GM12872 (cell line): ENCODE results near the gene TRAPPC8.

Experiments
- TF ChIP-seq, protein P1 (sequence below): IDR thresholded peaks from 3 replicates; pipeline ENCODE4 v1.5.1; 2011; ENCODE audit warnings: low read depth, mild to moderate bottlenecking, low read length, moderate library complexity; ENCODE audit not compliant: insufficient read depth

TRAPPC8 gene

DNA sequence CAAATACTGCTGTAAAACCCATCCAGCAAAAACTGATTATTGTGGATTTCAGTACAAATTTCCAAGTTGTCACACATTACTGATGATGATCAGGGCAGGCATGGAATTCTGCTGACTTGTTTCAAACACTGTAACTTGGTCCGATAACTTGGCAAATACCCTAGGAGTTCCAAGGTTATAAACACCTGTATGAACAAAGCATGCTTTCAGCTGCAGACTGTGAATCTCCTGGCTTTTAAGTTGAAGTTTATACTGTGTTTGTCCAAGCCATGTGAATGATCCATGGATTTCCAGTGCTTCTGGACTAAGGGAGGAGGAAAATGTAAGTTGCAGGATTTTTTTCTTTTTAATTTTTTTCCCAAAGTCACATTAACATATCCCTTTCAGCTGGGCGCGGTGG is 112.2 kb downstream of the TRAPPC8 start:
- TF ChIP-seq, protein P1, sequence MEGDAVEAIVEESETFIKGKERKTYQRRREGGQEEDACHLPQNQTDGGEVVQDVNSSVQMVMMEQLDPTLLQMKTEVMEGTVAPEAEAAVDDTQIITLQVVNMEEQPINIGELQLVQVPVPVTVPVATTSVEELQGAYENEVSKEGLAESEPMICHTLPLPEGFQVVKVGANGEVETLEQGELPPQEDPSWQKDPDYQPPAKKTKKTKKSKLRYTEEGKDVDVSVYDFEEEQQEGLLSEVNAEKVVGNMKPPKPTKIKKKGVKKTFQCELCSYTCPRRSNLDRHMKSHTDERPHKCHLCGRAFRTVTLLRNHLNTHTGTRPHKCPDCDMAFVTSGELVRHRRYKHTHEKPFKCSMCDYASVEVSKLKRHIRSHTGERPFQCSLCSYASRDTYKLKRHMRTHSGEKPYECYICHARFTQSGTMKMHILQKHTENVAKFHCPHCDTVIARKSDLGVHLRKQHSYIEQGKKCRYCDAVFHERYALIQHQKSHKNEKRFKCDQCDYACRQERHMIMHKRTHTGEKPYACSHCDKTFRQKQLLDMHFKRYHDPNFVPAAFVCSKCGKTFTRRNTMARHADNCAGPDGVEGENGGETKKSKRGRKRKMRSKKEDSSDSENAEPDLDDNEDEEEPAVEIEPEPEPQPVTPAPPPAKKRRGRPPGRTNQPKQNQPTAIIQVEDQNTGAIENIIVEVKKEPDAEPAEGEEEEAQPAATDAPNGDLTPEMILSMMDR, result no peak

DNA sequence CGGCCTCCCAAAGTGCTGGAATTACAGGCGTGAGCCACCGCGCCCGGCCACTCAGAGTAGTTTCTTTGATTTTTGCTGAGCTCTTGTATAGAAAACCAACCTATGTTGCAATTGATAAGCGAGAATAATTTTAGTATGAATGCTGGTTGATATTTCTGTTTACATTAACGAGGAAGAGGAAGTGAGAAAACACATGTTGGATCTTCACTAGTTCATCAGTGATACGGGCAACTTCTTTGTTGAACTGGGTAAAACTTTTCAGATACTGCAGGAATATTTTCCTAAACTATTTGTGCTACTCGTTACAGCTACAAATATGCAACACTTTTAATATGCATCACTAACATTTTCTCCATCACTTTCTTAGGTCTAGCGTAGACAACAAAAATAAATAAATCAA is 114.3 kb downstream of the TRAPPC8 start:
- TF ChIP-seq, protein P1, result no peak

DNA sequence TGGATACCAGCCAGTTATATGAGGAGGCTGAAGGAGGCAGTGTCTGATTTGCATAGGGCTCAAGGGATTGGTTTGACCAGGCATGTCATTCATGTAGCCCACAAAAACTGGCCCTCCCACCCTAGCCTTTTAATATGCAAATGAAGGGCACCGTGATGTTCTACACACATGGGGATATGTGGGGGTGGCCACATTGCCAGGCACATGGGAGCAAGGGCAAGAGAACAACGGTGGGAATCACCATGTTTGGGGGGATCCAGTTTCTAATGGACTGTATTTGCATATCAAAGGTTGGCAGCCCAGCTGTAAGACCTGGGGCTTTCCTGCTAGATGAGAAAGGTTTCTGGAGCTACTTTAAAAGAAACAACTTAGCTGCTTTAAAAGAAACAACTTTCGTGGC is 117.2 kb downstream of the TRAPPC8 start:
- TF ChIP-seq, protein P1, result no peak

DNA sequence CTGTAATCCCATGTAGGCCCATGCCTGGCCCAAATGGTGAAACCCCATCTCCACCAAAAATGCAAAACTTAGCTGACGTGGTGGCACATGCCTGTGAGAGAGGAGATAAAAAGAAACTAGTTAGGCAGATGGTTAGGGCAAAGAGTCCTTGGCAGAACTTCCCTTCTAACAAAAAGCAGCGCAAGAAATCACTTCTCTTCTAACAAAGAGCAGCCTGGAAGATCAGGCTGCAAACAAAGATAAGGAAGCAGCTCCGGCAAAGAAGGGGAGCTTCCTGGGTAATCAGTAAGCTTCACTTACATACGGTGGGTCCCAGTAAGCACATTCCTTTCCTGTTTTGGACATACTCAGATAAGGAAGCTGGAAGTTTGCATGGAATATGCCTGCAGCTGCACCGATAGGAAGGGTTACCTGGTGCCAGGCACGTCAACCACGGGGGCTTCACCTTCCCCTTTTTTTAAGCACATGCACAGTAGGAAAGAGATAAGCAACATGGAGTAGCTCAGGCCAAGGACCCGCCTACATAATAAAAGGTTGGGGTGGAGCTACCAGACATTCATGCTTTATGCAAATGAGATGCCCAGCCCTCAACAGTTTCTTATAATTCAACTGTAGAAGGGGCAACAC is 121.3 kb downstream of the TRAPPC8 start:
- TF ChIP-seq, protein P1, result no peak

DNA sequence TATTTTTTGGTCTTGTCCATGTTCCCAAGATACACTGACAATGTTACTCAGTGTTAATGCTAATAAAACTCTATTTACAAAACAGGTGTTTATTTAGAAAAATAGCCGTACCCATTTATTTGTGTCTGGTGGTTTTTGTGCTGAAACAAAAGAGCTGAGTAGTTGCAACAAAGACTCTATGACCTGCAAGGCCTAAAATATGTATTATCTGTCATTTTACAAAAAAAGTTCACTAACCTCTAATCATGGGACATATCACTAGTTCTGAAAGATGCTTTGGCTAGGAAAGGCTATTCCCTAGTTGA is 123.1 kb downstream of the TRAPPC8 start:
- TF ChIP-seq, protein P1, result no peak

DNA sequence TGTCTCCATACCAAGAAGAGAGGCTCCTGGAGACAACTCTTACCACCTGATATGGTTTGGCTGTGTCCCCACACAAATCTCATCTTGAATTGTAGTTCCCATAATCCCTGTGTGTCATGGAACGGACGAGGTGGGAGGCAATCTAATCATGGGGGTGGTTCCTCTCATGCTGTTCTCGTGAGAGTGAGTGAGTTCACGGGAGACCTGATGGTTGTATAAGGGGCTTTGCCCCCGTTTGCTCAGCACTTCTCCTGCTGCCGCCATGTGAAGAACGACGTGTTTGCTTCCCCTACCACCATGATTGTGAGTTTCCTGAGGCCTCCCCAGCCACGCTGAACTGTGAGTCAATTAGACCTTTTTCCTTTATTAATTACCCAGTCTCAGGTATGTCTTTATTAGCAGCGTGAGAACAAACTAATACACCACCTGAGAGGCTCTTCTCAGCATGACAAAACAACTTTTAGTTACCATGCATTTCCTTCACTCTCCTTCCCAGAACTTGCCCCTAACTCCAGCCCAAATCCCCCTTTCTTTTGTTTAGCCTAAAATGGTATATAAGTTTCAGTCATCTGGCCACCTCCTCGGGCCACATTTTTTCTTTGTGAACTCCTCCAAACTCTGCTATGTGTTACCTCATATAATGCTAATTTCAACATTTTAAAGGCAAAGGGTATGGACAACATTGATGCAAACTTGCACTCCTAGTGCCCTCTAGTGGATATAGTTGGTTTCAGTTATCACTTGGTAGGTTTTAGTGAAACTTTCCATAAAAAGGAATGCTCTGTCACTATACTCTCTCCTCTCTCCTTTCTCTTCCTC is 123.6 kb downstream of the TRAPPC8 start:
- TF ChIP-seq, protein P1, result peak; percentile 72

DNA sequence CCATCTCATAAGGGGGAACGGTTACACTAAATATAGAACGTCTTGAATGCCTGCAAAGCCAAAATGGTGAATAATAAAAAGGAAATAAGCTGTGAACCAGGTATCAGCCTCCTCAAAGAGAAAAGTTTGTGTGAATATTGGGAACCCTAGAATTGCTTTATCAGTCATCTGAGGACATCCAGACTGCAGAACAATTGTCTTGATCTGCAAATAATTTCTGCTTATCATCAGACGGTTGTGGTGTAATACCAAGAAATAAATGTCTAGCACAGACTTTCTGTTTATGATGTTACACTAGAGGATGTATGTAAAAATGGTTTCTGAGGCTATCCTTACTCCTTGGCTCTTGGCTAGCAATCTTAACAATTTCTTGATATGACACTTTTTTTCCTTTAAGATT is 128.8 kb downstream of the TRAPPC8 start:
- TF ChIP-seq, protein P1, result no peak
